ENCODE measurements around the gene RSPH1.

Gene RSPH1

DNA sequence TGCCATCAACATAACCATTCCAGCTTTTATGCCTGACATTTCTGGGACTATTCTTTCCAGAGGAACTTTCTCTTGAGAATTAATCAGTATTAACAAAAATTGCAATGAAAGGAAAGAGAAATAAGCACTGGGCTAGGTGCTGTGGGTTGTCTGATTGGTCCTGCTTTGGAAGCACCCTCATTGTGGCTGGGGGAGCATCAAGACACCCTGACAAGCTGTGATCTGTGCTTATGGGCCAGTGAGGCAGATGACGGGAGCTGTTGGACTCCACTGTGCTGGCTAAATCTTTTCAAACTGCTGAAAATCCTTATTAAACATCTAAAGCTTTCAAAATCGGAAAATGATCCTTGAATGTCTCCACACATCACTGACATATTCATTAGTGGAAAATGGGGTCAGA lies 72.3 kb downstream of the RSPH1 start:
- DNase-seq: peak; percentile 3

- DNase-seq: peak; percentile 64
Measured at GRCh38 chr21:42423197-42423675, 72.8 kb downstream of the RSPH1 start.
